Smooth muscle cell (in vitro differentiated cells): Measurements from ENCODE around the gene TUBB1. TPM values are rescaled to one million over a fixed set of nuclear protein-coding genes. Genes with fewer than 3 reads are reported as not detected.

ENCODE experiments used
- DNase-seq: peaks from one replicate; lab custom pipeline; 2025; ENCODE audit not compliant: unreplicated experiment; lab: John Stamatoyannopoulos, UW
- H2AFZ ChIP-seq: fragments of 200-600 bp; sonication (generic); 2 replicates; pipeline ENCODE4 v1.6.0; 2016; ENCODE audit warnings: antibody characterized with exemption, low read depth, mild to moderate bottlenecking
- H3F3A ChIP-seq: fragments of 200-600 bp; sonication (generic); 2 replicates; pipeline ENCODE4 v1.6.0; 2017; ENCODE audit warnings: antibody characterized with exemption, low read depth
- H3K27ac ChIP-seq: fragments of 200-600 bp; sonication (generic); 2 replicates; pipeline ENCODE4 v1.5.1; 2016; ENCODE audit warnings: low read depth, mild to moderate bottlenecking
- H3K27me3 ChIP-seq: fragments of 200-600 bp; sonication (generic); 2 replicates; pipeline ENCODE4 v1.6.1; 2016; ENCODE audit warnings: low read depth, mild to moderate bottlenecking
- H3K36me3 ChIP-seq: fragments of 200-600 bp; sonication (generic); 2 replicates; pipeline ENCODE4 v1.5.1; 2016; ENCODE audit warnings: low read depth
- H3K4me1 ChIP-seq: fragments of 200-600 bp; sonication (generic); 2 replicates; pipeline ENCODE4 v1.5.1; 2016; ENCODE audit warnings: low read depth
- H3K4me2 ChIP-seq: fragments of 200-600 bp; sonication (generic); 2 replicates; pipeline ENCODE4 v1.6.0; 2016; ENCODE audit warnings: mild to moderate bottlenecking
- H3K4me3 ChIP-seq: fragments of 200-600 bp; sonication (generic); 2 replicates; pipeline ENCODE4 v1.5.1; 2016; ENCODE audit warnings: mild to moderate bottlenecking
- H3K79me2 ChIP-seq: fragments of 200-600 bp; sonication (generic); 2 replicates; pipeline ENCODE4 v1.6.0; 2016; ENCODE audit warnings: low read depth, mild to moderate bottlenecking
- H3K9ac ChIP-seq: fragments of 200-600 bp; sonication (generic); 2 replicates; pipeline ENCODE4 v1.6.0; 2016; ENCODE audit warnings: low read depth
- H3K9me3 ChIP-seq: fragments of 200-600 bp; sonication (generic); replicated peaks from 2 replicates; pipeline ENCODE4 v1.5.1; 2016; ENCODE audit warnings: low read depth
- H4K20me1 ChIP-seq: fragments of 200-600 bp; sonication (generic); 2 replicates; pipeline ENCODE4 v1.6.0; 2016; ENCODE audit warnings: low read depth
- WGBS: methylation state at CpG from one replicate; pipeline ENCODE4 v1.1.7; 2016; ENCODE audit warnings: low lambda C conversion rate; 5-methylcytosine and 5-hydroxymethylcytosine counted together
- polyA plus RNA-seq: library from polyadenylated mRNA; unstranded; fragments of >200 nt; fragmentation: Nextera tagmentation; extraction: Ambion mirVana; gene quantifications from 2 replicates; pipeline ENCODE4 v1.2.1, GENCODE V29; 2016
- total RNA-seq: library from RNA; depleted of rRNA; stranded (reverse); fragments of >200 nt; gene quantifications from 2 replicates; pipeline ENCODE4 v1.2.3, GENCODE V29; 2014
- TF ChIP-seq, protein P1 (sequence below): fragments of 200-600 bp; sonication (generic); IDR thresholded peaks from 2 replicates; pipeline ENCODE4 v1.5.1; 2017; ENCODE audit warnings: borderline replicate concordance, mild to moderate bottlenecking, antibody characterized with exemption; ENCODE audit not compliant: insufficient read depth, poor library complexity, severe bottlenecking

Gene TUBB1
- total and polyA plus RNA-seq, 2 experiments from 2014 or later, result 0.67 TPM; not detected in 1

DNA sequence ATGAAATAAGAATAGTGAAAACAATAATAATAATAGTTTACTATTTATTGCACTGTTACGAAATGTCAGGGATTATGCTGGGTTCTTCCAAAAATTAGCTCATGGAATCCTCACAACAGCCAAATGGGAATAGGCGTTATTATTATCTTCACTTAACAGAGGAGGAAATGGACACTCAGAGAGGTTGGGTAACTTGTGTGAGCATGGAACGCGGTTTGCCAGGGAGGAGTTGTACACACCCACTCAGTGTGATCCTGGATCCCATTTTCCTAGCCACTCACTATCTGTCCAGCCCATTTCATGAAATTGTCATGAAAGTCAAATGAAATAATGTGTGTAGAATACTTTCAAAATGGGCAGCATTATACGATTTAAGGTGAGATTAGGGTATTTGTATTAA is 33.6 kb upstream of the TUBB1 start:
- H2AFZ ChIP-seq, result no peak overlapping the region
- H3K36me3 ChIP-seq, result peaks cover 8% of the 10 kb centered on the region
- H3K4me2 ChIP-seq, result no peak overlapping the region
- H3K27me3 ChIP-seq, result no peaks in the 10 kb centered on the region
- H4K20me1 ChIP-seq, result peaks cover 26% of the 10 kb centered on the region
- peaks cover 45% of the 10 kb centered on the region for H3K79me2 ChIP-seq
- WGBS, result 95% methylated on average over 5 of the region's 5 CpGs
- H3K9me3 ChIP-seq, result no peaks in the 10 kb centered on the region
- no peak overlapping the region for H3K27ac ChIP-seq
- H3K4me1 ChIP-seq, result no peaks in the 10 kb centered on the region
- no peak overlapping the region for H3K9ac ChIP-seq
- no peak overlapping the region for H3K4me3 ChIP-seq
- no peak for DNase-seq
- no peaks in the 10 kb centered on the region for H3F3A ChIP-seq
- TF ChIP-seq, protein P1, sequence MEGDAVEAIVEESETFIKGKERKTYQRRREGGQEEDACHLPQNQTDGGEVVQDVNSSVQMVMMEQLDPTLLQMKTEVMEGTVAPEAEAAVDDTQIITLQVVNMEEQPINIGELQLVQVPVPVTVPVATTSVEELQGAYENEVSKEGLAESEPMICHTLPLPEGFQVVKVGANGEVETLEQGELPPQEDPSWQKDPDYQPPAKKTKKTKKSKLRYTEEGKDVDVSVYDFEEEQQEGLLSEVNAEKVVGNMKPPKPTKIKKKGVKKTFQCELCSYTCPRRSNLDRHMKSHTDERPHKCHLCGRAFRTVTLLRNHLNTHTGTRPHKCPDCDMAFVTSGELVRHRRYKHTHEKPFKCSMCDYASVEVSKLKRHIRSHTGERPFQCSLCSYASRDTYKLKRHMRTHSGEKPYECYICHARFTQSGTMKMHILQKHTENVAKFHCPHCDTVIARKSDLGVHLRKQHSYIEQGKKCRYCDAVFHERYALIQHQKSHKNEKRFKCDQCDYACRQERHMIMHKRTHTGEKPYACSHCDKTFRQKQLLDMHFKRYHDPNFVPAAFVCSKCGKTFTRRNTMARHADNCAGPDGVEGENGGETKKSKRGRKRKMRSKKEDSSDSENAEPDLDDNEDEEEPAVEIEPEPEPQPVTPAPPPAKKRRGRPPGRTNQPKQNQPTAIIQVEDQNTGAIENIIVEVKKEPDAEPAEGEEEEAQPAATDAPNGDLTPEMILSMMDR, result no peak

DNA sequence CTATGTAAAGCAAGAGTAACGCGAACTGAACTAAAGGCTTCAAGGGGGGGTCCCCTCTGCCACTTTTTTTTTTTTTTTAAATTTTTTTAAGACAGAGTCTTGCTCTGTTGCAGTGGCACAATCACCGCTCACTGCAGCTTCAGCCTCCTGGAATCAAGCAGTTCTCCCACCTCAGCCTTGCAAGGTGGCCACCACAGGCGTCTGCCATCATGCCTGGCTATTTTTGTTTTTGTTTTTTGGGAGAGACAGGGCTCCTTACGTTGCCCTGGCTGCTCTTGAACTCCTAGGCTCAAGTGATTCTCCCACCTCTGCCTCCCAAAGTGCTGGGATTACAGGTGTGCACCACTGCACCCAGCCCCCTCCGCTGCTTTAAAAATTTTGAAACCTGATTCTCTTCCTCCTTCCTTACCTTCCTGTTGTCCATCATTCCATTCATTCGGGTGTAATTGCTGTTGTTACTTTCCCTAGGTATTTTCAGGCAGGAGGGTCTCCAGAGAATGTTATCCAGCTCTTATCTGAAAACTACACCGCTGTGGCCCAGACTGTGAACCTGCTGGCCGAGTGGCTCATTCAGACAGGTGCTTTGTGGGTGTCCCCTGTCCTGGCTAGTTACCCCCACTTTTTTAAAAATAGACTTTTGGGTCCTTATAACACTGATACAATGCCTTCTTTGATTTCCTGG is 32.8 kb upstream of the TUBB1 start:
- Histone ChIP-seq H3K4me2 (no peak overlapping the region), H3F3A (no peaks in the 10 kb centered on the region), H4K20me1 (peaks cover 26% of the 10 kb centered on the region), H3K9ac (no peak overlapping the region), H2AFZ (no peak overlapping the region), H3K36me3 (peaks cover 12% of the 10 kb centered on the region), H3K27me3 (no peaks in the 10 kb centered on the region), H3K27ac (no peak overlapping the region), H3K4me1 (no peaks in the 10 kb centered on the region), H3K9me3 (no peaks in the 10 kb centered on the region), H3K4me3 (no peak overlapping the region), H3K79me2 (peaks cover 45% of the 10 kb centered on the region)
- WGBS, result 86% methylated on average over 9 of the region's 9 CpGs
- TF ChIP-seq, protein P1, result no peak
- DNase-seq, result no peak

DNA sequence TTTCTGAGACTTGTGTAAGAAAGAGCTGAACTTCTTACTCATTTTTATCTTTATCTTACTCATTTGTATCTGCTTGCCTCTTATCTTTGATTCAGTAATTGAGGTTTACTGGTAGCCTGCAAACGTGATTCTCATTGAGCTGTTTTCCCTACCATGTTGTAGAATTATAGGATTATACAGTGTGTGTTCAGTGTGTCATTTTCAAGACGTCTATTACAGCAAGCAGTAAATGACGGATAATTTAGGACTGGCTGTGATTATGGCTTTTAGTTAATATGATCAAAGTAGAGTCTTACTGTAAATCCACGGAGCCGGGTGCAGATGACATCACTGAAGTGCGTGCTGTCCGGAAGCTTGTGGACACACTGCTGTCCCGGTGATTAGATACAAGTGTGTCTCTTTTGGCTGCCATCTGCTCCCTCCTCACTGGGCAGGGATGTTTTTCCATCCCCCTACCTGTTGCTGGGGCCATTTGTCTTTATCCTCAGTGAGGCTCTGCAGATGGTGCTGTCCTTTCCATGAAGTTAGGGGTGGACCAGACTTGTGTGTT is 32.2 kb upstream of the TUBB1 start:
- Histone ChIP-seq H3K9me3 (no peaks in the 10 kb centered on the region), H3K9ac (no peak overlapping the region), H3K4me1 (no peaks in the 10 kb centered on the region), H2AFZ (no peak overlapping the region), H3K79me2 (peaks cover 40% of the 10 kb centered on the region), H3F3A (no peaks in the 10 kb centered on the region), H4K20me1 (peaks cover 26% of the 10 kb centered on the region), H3K4me2 (no peak overlapping the region), H3K27me3 (no peaks in the 10 kb centered on the region), H3K4me3 (no peak overlapping the region), H3K36me3 (peaks cover 14% of the 10 kb centered on the region), H3K27ac (no peak overlapping the region)
- no peak for DNase-seq
- TF ChIP-seq, protein P1, result no peak
- 82% methylated on average over 8 of the region's 8 CpGs for WGBS
